HG02885 (cell line): Measurements from ENCODE around the gene NPFFR1.

Experiments
- ATAC-seq: cut with Tn5 transposase; IDR thresholded peaks from one replicate; pipeline ENCODE4 v1.9.1; 2021; ENCODE audit warnings: mild to moderate bottlenecking; ENCODE audit not compliant: unreplicated experiment, poor library complexity

The NPFFR1 gene

GRCh38 chr10:70315815-70316214 lies 32.0 kb upstream of the NPFFR1 start:
- ATAC-seq = no peak

- ATAC-seq = no peak
These were observed 31.5 kb upstream of the NPFFR1 start for GRCh38 chr10:70315276-70315675.

GRCh38 chr10:70312972-70313371 lies 29.2 kb upstream of the NPFFR1 start:
- no peak for ATAC-seq

GRCh38 chr10:70312249-70312648 lies 28.4 kb upstream of the NPFFR1 start:
- ATAC-seq = no peak

GRCh38 chr10:70311698-70312097 lies 27.9 kb upstream of the NPFFR1 start:
- ATAC-seq = no peak

GRCh38 chr10:70309661-70310060 lies 25.9 kb upstream of the NPFFR1 start:
- no peak for ATAC-seq

GRCh38 chr10:70308121-70309060 lies 24.6 kb upstream of the NPFFR1 start:
- no peak for ATAC-seq

- ATAC-seq = no peak
These were observed 23.2 kb upstream of the NPFFR1 start for GRCh38 chr10:70306886-70307520.

DNA sequence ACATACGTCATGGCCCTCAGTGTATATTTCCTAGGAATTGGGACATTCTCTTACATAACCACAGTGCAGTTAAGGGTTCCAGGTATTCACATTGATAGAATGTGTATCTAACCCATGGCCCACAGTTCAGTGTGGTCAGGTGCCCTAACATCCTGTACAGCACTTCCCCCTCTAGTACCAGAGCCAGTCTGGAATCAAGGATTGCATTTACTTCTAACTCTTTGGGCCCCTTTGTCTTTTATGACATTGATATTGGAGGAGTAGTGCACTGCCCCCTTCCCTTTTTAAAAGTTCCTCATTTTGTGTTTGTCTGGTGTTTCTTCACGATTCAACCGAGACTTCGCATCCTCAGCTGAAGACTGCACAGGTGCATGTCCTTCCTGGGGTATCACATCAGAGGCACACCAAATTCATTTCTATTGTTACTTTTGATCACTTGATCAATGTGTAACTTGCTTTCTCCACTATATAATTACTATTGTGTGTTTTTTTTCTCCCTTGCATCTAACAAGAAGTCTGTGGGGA lies 22.4 kb upstream of the NPFFR1 start:
- ATAC-seq = no peak

DNA sequence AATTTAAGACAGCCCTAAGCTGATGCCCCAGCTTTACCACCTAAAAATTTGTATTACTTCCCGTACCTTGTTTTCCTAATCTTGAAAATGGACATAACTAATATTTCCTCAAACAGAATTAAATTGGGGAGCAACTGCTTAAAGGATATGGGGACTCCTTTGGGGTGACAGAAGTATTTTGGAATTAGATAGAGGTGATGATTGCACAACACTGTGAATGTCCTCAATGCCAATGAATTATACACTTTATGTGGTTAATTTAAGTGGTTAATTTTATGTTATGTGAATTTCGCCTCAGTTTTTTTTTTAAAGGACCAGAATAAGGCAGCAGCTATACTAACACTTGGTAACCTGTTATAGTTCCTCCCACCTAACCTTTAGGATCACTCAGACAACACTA lies 19.9 kb upstream of the NPFFR1 start:
- ATAC-seq = no peak

DNA sequence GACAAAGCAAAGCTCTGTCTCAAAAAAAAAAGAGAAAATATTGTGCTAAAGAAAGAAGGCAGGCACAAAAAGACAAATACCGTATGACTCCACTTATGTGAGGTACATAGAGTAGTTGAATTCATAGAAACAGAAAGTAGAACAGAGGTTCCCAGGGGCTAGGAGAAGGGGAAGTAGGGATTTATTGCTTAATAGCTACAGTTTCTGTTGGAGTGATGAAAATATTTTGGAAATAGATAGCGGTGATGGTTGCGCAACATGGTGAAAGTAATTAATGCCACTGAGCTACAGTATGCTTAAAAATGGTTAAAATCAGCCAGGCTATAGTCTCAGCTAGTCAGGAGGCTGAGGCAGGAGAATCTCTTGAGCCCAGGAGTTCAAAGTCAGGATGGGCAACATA lies 18.5 kb upstream of the NPFFR1 start:
- ATAC-seq = no peak

GRCh38 chr10:70300908-70301597 lies 17.2 kb upstream of the NPFFR1 start:
- ATAC-seq = no peak

- no peak for ATAC-seq
These were observed 16.7 kb upstream of the NPFFR1 start for GRCh38 chr10:70300461-70300860.

DNA sequence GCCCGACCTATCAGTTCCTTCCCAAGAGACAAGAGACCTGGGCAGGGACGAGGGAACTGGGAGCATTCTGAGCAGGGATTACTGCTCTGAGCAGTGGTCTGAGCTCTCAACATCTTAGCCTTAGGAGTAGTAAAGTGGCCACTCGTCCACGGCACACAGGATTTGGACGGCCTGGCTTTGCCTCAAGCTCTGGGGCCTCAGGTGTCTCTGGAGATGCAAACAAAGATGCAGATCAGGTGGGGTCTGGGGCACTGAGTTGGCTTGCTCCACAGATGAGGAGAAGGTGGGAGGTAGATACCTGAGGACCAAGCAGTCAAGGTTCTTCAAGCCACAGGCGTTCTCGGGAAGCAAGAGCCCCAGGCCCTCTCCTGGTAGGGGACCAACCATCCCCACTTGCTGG lies 16.1 kb upstream of the NPFFR1 start:
- ATAC-seq = no peak

DNA sequence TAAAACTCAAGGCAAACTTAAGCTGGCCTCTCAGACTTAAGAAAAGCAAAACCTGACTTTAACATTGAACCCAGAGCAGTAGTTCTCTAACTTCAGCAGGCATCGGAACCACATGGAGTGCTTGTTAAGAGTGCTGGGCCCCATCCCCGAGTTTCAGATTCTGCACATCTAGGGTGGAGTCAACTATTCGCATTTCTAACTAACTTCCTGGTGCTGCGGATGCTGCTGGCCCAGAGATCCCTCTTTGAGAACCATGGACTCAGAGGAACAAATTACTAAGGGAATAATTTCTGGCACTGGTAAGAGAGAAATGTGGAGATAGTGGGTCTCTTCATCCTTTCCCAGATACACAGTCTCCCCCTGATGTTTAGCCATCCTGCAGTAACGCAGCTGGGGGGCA lies 14.6 kb upstream of the NPFFR1 start:
- ATAC-seq = no peak

- ATAC-seq = no peak
These were observed 13.4 kb upstream of the NPFFR1 start for GRCh38 chr10:70297224-70297623.

GRCh38 chr10:70296406-70296899 lies 12.6 kb upstream of the NPFFR1 start:
- no peak for ATAC-seq

GRCh38 chr10:70295926-70296325 lies 12.1 kb upstream of the NPFFR1 start:
- no peak for ATAC-seq

DNA sequence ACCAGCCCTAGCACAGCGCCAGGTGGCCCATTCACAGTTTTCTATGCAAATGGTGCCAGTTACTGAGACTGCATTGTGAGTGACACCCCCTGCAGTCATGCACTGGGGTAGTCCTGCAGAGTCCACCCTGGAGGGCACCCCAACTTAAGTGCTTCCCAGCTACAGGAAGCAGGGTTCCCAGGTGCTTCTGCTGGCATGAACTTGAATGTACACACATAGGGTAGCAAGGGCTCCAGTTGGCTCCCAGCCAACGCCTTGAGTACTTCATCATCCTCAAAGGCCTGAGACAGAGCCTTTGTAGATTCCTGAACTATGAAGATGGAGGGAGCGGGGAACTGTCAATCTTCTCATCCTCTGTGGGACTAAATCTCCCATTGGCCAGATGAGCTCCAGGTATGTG lies 11.5 kb upstream of the NPFFR1 start:
- ATAC-seq = no peak

GRCh38 chr10:70293169-70293843 lies 9.5 kb upstream of the NPFFR1 start:
- ATAC-seq = peak; percentile 82
